ENCODE measurements around the gene TAS1R2. TPM values are rescaled to one million over a fixed set of nuclear protein-coding genes. Genes with fewer than 3 reads are reported as not detected.
A peak's percentile ranks its signal among the peaks of the same experiment; 100 is the strongest.
"Not testable (repeated sequence)": the region's sequence is repeated elsewhere in the genome, so short reads cannot be mapped to it uniquely, and the experiment has no call there.

TAS1R2 gene
- total RNA-seq, 3 donors from 2014 or later: not detected

DNA sequence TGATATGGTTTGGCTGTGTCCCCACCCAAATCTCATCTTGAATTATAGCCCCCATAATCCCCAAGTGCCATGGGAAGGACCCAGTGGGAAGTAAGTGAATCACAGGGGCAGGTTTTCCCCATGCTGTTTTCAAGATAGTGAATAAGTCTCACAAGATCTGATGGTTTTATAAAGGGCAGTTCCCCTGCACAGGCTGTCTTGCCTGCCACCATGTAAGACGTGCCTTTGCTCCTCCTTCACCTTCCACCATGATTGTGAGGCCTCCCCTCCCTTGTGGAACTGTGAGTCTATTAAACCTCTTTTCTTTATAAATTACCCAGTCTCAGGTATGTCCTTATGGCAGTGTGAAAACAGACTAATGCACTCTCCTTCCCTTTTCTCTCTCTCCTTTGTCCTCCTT, 27.1 kb downstream of the TAS1R2 start:
- H3K27me3 Mint-ChIP-seq (ENCODE audit: low read depth): peaks cover 20% of the 10 kb centered on the region
- H3K9me3 Mint-ChIP-seq; H3K4me1 Mint-ChIP-seq (ENCODE audit: low read depth); H3K36me3 Mint-ChIP-seq (ENCODE audit: insufficient read depth); DNase-seq; ATAC-seq; H3K4me3 Mint-ChIP-seq: not testable (repeated sequence)

DNA sequence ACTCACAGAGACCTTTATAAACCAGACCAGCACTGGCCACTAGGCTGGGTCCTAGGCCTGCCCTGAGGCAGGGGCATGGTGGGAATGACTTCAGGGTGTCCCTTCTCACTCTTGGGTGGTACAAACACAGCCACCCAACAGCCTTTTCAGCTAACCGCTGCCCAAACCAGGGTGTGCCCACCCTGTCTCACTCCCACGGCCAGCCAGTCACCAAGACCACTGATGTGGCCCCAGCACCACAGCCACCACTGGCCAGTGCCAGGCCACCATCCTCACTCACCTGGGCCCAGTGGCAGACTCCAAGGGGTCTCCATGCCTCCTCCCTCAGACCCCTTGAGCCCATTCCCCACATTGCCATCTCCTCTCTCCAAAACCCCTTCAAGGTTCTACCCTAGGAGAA, 27.8 kb downstream of the TAS1R2 start:
- H3K4me3 Mint-ChIP-seq: no peak overlapping the region

DNA sequence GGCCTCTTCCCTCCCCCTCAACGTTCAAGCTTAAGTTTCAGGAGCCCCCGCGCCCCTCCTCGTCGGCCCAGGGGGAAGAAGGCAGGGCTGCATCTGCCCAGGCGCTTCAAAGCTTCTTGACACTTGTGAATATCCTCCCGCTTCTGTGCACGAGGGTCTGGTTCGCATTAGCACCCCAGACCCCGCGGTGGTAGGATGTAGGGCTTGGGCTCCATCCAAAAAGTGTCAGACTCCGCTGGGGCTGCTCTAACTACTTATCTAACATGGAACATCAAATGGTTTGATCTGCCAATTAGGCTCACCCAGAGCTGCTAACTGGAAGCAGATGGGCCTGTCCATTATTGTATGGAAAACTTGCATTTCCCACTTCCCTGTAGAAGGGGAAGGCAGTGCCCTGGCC, 28.9 kb downstream of the TAS1R2 start:
- DNase-seq (no peak), ATAC-seq (no peak)
- Mint-ChIP-seq H3K36me3 (ENCODE audit: insufficient read depth) (no peaks in the 10 kb centered on the region), H3K4me1 (ENCODE audit: low read depth) (no peaks in the 10 kb centered on the region), H3K9me3 (no peaks in the 10 kb centered on the region), H3K4me3 (no peak overlapping the region), H3K27me3 (ENCODE audit: low read depth) (peaks cover 23% of the 10 kb centered on the region)

More for the DNA sequence above, 27.8 kb downstream of the TAS1R2 start:
- Mint-ChIP-seq H3K4me1 (ENCODE audit: low read depth) (no peaks in the 10 kb centered on the region), H3K36me3 (ENCODE audit: insufficient read depth) (no peaks in the 10 kb centered on the region), H3K9me3 (no peaks in the 10 kb centered on the region), H3K27me3 (ENCODE audit: low read depth) (peaks cover 21% of the 10 kb centered on the region)
- ATAC-seq (no peak), DNase-seq (no peak)

DNA sequence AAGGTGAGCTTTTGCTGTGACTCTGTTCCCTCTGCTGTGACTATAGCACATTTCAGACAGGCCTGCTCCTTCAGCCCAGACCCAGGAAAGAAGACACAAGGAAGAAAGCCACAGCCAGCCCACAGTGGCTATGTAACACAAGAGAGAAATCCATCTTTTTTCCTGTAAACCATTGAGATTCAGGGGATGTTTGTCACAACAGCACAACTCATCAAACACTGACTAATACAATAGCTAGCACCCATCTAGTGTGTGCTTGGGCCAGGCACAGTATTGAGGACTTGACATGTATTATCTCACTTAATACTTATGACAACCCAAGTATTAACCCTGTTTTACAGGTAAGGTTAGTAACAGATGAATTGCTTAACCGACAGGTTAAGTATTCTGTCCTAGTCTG, 29.8 kb downstream of the TAS1R2 start:
- Mint-ChIP-seq H3K9me3 (no peaks in the 10 kb centered on the region), H3K4me1 (ENCODE audit: low read depth) (no peaks in the 10 kb centered on the region), H3K36me3 (ENCODE audit: insufficient read depth) (no peaks in the 10 kb centered on the region), H3K27me3 (ENCODE audit: low read depth) (peaks cover 18% of the 10 kb centered on the region), H3K4me3 (no peak overlapping the region)
- ATAC-seq: no peak
- no peak for DNase-seq

DNA sequence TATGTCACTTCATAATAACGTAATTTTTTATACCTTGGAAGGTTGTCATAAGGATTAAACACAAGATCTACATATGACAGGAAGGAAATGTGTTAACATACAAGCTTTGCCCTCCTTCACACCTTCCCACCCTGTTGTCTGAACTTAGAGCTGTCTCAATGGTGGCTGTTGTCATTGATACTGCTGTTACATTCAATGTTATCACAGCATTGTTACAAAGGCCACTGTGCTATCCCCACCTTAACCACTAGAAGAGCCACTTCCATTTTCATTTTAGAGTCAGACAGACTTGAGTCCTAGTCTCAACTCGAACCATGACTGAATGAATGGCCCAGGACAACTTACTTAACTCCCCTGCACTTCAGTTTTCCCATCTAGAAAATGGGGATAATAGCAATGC, 31.2 kb downstream of the TAS1R2 start:
- H3K27me3 Mint-ChIP-seq (ENCODE audit: low read depth): peaks cover 20% of the 10 kb centered on the region
- no peak overlapping the region for H3K4me3 Mint-ChIP-seq
- no peaks in the 10 kb centered on the region for H3K36me3 Mint-ChIP-seq (ENCODE audit: insufficient read depth)
- no peak for ATAC-seq
- H3K4me1 Mint-ChIP-seq (ENCODE audit: low read depth): no peaks in the 10 kb centered on the region
- DNase-seq: no peak
- H3K9me3 Mint-ChIP-seq: no peaks in the 10 kb centered on the region

DNA sequence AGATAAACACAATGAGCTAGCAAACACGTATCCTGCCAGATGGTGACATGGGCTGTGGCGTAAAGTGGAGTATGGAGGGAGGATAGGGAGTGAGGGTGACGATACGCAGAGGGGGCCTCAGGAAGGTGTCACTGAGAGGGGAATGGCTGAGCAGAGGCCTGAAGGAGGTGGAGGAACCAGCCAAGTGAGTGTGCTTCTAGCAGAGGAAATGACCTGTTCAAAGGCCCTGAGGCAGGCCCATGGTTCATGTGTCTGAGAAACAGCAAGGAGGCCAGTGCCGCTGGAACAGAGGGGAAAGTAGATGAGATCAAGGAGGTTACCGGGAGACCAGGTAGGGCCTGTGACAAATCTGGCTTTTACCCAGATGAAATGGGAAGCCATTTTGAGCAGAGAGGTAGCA, 36.0 kb downstream of the TAS1R2 start:
- Mint-ChIP-seq H3K36me3 (ENCODE audit: insufficient read depth) (no peaks in the 10 kb centered on the region), H3K27me3 (ENCODE audit: low read depth) (peaks cover 37% of the 10 kb centered on the region), H3K4me3 (no peak overlapping the region), H3K4me1 (ENCODE audit: low read depth) (peaks cover 2% of the 10 kb centered on the region), H3K9me3 (no peaks in the 10 kb centered on the region)
- DNase-seq (no peak), ATAC-seq (no peak)

DNA sequence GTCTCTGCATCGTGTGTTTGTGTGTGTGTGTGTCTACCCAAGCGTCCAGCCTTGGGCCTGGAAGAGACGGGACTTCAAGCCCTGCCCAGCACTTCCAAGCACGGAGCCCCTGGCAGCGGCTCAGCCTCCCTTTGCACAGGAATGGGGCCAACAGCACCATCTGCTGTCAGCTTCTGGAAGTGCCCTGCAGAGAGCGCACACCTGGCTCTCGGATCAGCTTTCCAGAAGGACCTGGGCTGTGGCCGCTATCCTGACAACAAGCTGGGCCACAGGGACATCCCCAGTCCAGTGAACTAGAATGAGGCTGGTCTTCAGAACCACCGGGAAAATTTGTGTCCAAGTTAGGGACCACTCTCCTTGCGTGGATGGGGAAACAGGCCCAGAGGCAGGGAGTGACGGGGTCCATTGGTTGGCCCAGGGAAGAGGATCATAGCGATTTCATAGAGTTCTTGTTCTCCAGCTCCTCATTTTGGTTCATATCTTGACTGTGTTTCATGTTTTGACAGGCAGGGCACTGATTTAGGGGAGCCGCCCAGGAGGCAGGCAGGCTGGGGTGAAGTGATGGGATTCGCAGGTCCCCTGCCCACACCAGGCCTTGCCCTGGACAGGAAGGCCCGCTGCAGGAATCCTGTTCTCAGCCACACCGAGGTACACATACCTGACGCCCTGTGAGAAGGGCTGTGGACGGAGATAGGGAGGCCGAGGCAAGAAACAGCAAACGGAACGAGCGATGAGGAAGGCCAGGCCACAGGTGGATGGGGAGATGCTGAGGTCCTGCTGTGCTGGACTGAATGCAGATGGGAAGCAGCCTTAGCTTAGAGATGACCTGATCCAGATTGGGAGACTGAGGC, 38.4 kb downstream of the TAS1R2 start:
- no peaks in the 10 kb centered on the region for H3K36me3 Mint-ChIP-seq (ENCODE audit: insufficient read depth)
- no peak overlapping the region for H3K4me3 Mint-ChIP-seq
- DNase-seq (peak; percentile 59), ATAC-seq (peak in 1 of 2 donors; percentile 62)
- peaks cover 51% of the 10 kb centered on the region for H3K27me3 Mint-ChIP-seq (ENCODE audit: low read depth)
- no peaks in the 10 kb centered on the region for H3K9me3 Mint-ChIP-seq
- H3K4me1 Mint-ChIP-seq (ENCODE audit: low read depth): peaks cover 2% of the 10 kb centered on the region

DNA sequence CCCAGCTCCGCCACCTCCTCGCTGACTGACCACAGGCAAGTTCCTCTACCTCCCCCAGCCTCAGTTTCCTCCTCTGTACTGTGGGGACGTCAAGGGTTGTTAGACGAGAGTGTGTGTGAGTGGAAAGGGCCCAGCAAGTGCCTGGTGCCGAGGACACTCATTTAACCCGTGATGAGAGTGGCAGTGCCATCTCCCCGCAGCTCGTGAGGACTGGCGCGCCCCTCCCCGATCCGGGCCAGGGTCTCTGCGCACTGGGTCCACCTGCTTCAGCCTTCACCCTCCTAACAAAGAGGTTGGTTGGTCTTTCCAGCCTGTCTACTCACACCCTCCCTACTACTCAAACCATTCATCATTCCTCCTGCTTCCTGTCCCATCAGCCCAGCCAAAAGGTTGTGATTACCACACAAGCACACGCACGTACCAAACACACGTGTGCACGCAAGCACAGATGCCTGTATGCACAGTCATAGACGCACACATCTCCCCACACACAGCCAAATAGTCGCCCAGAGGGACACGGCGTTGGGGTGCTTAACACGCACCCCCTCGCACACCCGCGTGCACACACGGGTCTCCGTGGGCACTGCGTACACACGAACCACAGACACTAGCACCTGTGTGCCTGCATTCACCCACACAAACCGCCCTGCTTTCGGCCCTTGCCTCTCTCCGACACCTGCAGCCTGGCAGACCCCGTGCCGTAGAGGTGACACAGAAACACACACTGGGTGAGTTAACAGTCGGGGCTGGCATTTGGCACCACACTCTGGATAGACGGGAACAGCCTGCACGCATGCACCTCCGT, 39.3 kb downstream of the TAS1R2 start:
- ATAC-seq (no peak), DNase-seq (no peak)
- peaks cover 2% of the 10 kb centered on the region for H3K4me1 Mint-ChIP-seq (ENCODE audit: low read depth)
- no peaks in the 10 kb centered on the region for H3K9me3 Mint-ChIP-seq
- H3K36me3 Mint-ChIP-seq (ENCODE audit: insufficient read depth): no peaks in the 10 kb centered on the region
- no peak overlapping the region for H3K4me3 Mint-ChIP-seq
- peaks cover 48% of the 10 kb centered on the region for H3K27me3 Mint-ChIP-seq (ENCODE audit: low read depth)

DNA sequence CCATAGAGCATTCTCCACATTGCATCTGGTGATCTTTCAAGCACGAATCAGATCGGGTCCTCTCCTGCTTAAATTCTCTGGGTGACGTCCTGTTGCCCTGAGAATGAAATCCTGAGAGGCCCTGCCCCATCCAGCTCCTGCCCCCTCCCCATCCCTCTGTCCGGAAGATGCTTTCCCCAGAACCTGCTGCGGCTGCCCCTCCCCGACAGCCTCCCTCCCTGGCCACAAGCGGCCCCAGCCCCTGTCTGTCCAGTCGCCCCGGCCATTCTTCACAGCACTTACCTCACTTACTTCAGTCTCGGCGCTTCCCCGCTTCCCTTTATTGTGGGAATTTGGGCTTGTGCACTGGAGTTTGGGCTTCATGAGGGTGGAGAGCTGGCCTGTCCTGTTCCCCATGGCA, 40.3 kb downstream of the TAS1R2 start:
- H3K4me3 Mint-ChIP-seq: no peak overlapping the region
- peaks cover 49% of the 10 kb centered on the region for H3K27me3 Mint-ChIP-seq (ENCODE audit: low read depth)
- DNase-seq: no peak
- no peaks in the 10 kb centered on the region for H3K9me3 Mint-ChIP-seq
- ATAC-seq: no peak
- peaks cover 2% of the 10 kb centered on the region for H3K4me1 Mint-ChIP-seq (ENCODE audit: low read depth)
- H3K36me3 Mint-ChIP-seq (ENCODE audit: insufficient read depth): no peaks in the 10 kb centered on the region

DNA sequence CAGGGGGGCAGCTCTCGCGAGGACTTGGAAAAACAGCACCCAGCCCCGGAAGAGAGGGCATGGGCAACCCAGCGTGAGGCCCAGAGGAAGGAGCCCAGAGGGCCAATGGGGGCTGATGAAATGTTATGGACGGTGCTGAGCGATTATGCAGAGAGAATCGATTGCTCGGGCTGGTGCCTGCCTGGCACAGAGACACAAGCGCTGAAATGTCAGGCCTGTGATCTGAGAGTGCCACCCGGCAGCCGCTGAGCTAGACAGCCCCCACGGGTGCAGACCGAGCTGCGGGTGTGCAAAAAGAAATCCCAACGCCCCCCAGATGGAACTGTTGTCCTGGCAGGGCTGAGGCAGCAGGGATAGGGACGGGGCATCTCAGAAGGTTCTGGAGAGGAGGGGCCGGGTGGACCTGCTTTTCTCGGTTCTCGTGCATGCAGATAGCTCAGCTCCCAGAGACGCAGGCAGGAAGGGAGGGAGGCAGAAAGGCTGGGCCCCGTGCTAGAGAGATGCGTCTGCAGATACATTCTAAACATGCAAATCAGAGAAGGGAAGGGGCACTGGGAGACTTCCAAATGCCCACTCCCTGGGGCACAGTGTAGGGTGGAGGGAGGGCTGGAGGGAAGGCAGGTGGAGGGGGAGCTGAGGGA, 41.5 kb downstream of the TAS1R2 start:
- no peaks in the 10 kb centered on the region for H3K9me3 Mint-ChIP-seq
- no peak for ATAC-seq
- no peak for DNase-seq
- H3K36me3 Mint-ChIP-seq (ENCODE audit: insufficient read depth): no peaks in the 10 kb centered on the region
- H3K4me3 Mint-ChIP-seq: no peak overlapping the region
- H3K27me3 Mint-ChIP-seq (ENCODE audit: low read depth): peaks cover 48% of the 10 kb centered on the region
- H3K4me1 Mint-ChIP-seq (ENCODE audit: low read depth): peaks cover 2% of the 10 kb centered on the region

DNA sequence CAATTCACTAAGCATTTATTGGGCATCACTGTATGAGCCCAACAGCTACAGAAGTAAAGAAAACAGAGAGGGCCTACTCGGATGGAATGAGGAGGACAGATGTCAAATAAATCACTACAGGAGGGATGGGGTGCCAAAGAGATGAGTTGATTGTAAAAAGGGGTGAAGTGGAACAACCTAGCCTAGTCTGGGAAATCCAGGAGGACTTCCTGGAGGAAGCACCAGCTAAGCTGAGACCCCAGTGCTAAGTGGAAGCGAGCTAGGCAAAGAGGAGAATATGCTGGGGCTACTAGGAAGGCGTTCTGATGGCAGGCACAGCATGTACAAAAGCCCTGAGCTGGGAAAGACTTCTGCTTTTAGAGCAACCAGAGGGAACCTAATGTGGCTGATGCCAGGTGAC, 42.1 kb downstream of the TAS1R2 start:
- Mint-ChIP-seq H3K9me3 (no peaks in the 10 kb centered on the region), H3K4me1 (ENCODE audit: low read depth) (peaks cover 2% of the 10 kb centered on the region), H3K27me3 (ENCODE audit: low read depth) (peaks cover 54% of the 10 kb centered on the region), H3K4me3 (no peak overlapping the region), H3K36me3 (ENCODE audit: insufficient read depth) (no peaks in the 10 kb centered on the region)
- DNase-seq (no peak), ATAC-seq (no peak)

DNA sequence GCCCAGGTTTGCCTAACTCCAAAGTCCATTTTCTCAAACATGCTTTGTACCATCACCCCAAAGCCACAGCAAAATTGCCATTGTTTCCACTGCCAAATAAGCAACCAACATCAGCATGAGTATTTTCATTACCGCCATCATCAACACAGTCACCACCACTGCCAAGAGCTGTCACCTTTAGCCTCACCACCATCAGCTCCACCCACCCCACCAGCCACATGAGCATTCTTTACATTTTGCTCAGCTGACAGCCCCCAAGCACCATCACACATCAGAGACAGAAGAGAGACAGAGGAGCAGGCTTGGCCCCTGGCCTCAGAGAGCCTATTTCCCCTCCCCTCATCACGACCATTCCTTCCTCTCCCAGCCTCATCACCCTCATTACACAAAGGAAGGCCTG, 42.7 kb downstream of the TAS1R2 start:
- no peak overlapping the region for H3K4me3 Mint-ChIP-seq
- DNase-seq (no peak), ATAC-seq (no peak)
- H3K9me3 Mint-ChIP-seq: no peaks in the 10 kb centered on the region
- peaks cover 2% of the 10 kb centered on the region for H3K4me1 Mint-ChIP-seq (ENCODE audit: low read depth)
- no peaks in the 10 kb centered on the region for H3K36me3 Mint-ChIP-seq (ENCODE audit: insufficient read depth)
- peaks cover 56% of the 10 kb centered on the region for H3K27me3 Mint-ChIP-seq (ENCODE audit: low read depth)

DNA sequence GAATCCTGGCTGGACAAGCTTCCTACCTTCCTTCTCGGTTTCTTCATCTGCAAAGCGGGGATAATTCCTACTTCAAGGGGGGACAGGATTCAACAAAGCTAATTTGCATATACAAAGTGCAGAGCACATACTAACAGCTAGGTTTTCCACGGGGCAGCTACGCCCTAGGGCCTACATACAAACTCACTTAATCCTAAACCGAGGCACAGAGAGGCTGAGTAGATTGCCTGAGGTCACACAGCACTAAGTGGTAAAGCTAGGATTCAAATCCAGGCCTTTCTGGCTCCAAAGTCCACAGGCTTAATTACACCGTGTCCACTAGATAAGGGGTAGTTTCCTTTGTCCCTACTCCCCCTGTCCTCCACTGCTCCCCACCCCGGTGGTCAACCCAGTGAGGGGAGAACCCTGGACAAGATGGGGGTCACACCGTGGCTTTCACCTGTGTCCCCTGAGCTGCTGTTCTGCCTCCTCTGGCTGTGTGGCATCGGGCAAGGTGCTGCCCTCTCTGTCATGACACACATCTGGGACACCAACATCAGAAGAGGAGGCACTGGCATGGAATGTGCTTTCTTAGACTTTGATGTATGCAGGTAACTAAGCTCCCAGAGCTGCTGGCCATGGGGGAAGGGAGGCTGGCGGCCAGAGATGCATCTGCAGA, 44.5 kb downstream of the TAS1R2 start:
- ATAC-seq: no peak
- no peak for DNase-seq
- H3K36me3 Mint-ChIP-seq (ENCODE audit: insufficient read depth): no peaks in the 10 kb centered on the region
- H3K27me3 Mint-ChIP-seq (ENCODE audit: low read depth): peaks cover 52% of the 10 kb centered on the region
- H3K9me3 Mint-ChIP-seq: no peaks in the 10 kb centered on the region
- no peaks in the 10 kb centered on the region for H3K4me1 Mint-ChIP-seq (ENCODE audit: low read depth)
- no peak overlapping the region for H3K4me3 Mint-ChIP-seq

DNA sequence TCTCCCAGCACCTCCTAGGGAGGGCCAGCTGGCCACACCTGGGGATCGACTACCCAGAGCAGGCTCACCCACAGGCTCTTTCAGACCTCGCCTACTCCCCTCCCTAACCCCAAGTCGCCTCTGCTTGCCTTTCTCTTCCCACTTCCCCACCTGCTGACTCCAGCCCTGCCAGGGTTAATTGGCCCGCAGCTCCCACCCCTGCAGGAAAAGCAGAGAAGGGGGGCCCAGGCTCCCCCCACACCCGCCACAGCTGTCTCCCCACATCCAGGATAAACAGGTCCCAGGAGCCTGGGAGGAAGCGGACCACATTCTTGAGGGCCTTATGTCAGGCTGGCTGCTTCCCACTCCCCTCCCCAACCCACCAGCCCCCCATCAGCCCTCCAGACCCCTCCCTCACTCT, 45.0 kb downstream of the TAS1R2 start:
- DNase-seq (no peak), ATAC-seq (no peak)
- Mint-ChIP-seq H3K9me3 (no peaks in the 10 kb centered on the region), H3K27me3 (ENCODE audit: low read depth) (peaks cover 48% of the 10 kb centered on the region), H3K4me1 (ENCODE audit: low read depth) (no peaks in the 10 kb centered on the region), H3K4me3 (no peak overlapping the region), H3K36me3 (ENCODE audit: insufficient read depth) (no peaks in the 10 kb centered on the region)

Measured in activated T-cell treated with anti-CD3 and anti-CD28 coated beads, Interleukin-2, amount 50 U/mL, for 4 hours (primary cell).